SIG-M5 (cell line): ENCODE measurements around the gene TSR2.

ENCODE experiments used
- DNase-seq: peaks from one replicate; lab custom pipeline; 2025; lab: John Stamatoyannopoulos, UW

The TSR2 gene

GRCh38 chrX:54439960-54440871 lies at the start of gene TSR2:
Gene TSR2 (plus strand): TSS chrX:54440404. CDS start chrX:54440422, 18 bp downstream.
- peak; percentile 41 for DNase-seq

GRCh38 chrX:54397113-54397512 lies 43.1 kb upstream of the TSR2 start:
- no peak for DNase-seq

GRCh38 chrX:54407266-54407665 lies 32.9 kb upstream of the TSR2 start:
- DNase-seq = no peak

GRCh38 chrX:54411732-54412131 lies 28.5 kb upstream of the TSR2 start:
- DNase-seq = no peak

GRCh38 chrX:54413753-54414152 lies 26.5 kb upstream of the TSR2 start:
- DNase-seq = no peak

GRCh38 chrX:54415534-54416350 lies 24.5 kb upstream of the TSR2 start:
- no peak for DNase-seq

- no peak for DNase-seq
These were observed 23.2 kb upstream of the TSR2 start for GRCh38 chrX:54416965-54417364.

GRCh38 chrX:54419559-54420302 lies 20.5 kb upstream of the TSR2 start:
- DNase-seq = no peak

- no peak for DNase-seq
These were observed 18.0 kb upstream of the TSR2 start for GRCh38 chrX:54422168-54422567.

- DNase-seq = no peak
These were observed 16.9 kb upstream of the TSR2 start for GRCh38 chrX:54423161-54423888.

- no peak for DNase-seq
These were observed 12.3 kb upstream of the TSR2 start for GRCh38 chrX:54427837-54428424.

- DNase-seq = no peak
These were observed 9.7 kb upstream of the TSR2 start for GRCh38 chrX:54430519-54430918.

GRCh38 chrX:54435121-54435520 lies 5.1 kb upstream of the TSR2 start:
- DNase-seq = no peak

GRCh38 chrX:54442790-54443189 lies 2.6 kb downstream of the TSR2 start:
- no peak for DNase-seq

GRCh38 chrX:54444752-54445151 lies 4.5 kb downstream of the TSR2 start:
- DNase-seq = no peak

- DNase-seq = no peak
These were observed 5.9 kb downstream of the TSR2 start for GRCh38 chrX:54446084-54446483.

GRCh38 chrX:54447461-54447860 lies 7.3 kb downstream of the TSR2 start:
- no peak for DNase-seq

- DNase-seq = no peak
These were observed 9.7 kb downstream of the TSR2 start for GRCh38 chrX:54449929-54450328.

GRCh38 chrX:54452920-54453319 lies 12.7 kb downstream of the TSR2 start:
- no peak for DNase-seq

GRCh38 chrX:54470054-54470760 lies 30.0 kb downstream of the TSR2 start:
- no peak for DNase-seq
